Measurements from ENCODE around the gene MAST4.
"Not testable (repeated sequence)": the region's sequence is repeated elsewhere in the genome, so short reads cannot be mapped to it uniquely, and the experiment has no call there.

MAST4 gene

DNA sequence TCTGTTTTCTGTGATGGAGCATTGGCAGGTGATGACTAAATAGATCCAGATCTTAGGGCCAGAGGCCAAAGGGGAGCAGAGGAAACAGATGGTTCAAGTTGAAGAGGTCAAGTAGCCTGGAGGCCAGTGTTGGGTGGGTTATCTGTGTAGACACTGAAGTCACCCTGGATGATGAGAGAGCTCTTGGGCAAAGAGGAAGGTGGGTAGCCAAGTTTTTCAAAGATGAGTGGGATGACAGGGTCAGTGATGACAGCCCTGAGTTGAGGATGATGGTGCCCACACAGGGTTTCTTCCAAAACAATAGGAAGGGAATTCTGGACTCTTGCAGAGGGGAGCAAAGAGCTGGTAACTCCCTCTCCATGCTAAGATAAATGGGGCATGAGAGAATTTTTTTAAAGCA lies 523.8 kb downstream of the MAST4 start:
- Histone ChIP-seq H3K4me1 (ENCODE audit: control insufficient read depth, insufficient read depth, low read length, poor library complexity, severe bottlenecking) (no peaks in the 10 kb centered on the region), H3K9me3 (ENCODE audit: control insufficient read depth, low read length) (no peaks in the 10 kb centered on the region), H3K4me3 (ENCODE audit: insufficient read depth, low read depth, low read length, poor library complexity, severe bottlenecking) (no peak overlapping the region), H3K27me3 (replicated peaks; ENCODE audit: control insufficient read depth, insufficient read depth, low read length, poor library complexity, severe bottlenecking) (no peaks in the 10 kb centered on the region), H3K36me3 (ENCODE audit: control insufficient read depth, insufficient read depth, low read length) (peaks cover 12% of the 10 kb centered on the region), H3K27ac (ENCODE audit: insufficient read depth, low read length, poor library complexity, severe bottlenecking) (no peak overlapping the region)
- no peak for DNase-seq

DNA sequence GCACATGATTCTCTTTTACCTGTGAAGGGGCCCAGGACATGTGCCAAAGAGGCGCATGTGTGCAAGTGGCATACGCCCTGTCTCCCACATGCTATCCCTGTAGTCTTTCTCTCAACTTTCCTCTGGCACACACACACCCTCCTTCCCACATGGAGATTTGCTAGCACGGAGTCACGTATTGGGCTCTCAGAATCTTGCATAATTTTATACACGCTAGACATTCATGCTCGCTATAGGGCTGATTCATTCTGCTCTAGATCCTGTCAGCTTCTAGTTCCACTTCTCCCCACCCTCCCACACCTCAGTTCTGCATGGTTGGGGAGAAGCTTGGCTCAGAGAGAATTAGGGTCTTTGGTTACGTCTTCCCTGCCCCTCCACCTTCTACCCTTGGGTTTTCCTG lies 527.6 kb downstream of the MAST4 start:
- Histone ChIP-seq H3K4me1 (ENCODE audit: control insufficient read depth, insufficient read depth, low read length, poor library complexity, severe bottlenecking) (no peaks in the 10 kb centered on the region), H3K4me3 (ENCODE audit: insufficient read depth, low read depth, low read length, poor library complexity, severe bottlenecking) (no peak overlapping the region), H3K27me3 (replicated peaks; ENCODE audit: control insufficient read depth, insufficient read depth, low read length, poor library complexity, severe bottlenecking) (no peaks in the 10 kb centered on the region), H3K27ac (ENCODE audit: insufficient read depth, low read length, poor library complexity, severe bottlenecking) (no peak overlapping the region), H3K36me3 (ENCODE audit: control insufficient read depth, insufficient read depth, low read length) (peaks cover 7% of the 10 kb centered on the region), H3K9me3 (ENCODE audit: control insufficient read depth, low read length) (no peaks in the 10 kb centered on the region)
- no peak for DNase-seq

DNA sequence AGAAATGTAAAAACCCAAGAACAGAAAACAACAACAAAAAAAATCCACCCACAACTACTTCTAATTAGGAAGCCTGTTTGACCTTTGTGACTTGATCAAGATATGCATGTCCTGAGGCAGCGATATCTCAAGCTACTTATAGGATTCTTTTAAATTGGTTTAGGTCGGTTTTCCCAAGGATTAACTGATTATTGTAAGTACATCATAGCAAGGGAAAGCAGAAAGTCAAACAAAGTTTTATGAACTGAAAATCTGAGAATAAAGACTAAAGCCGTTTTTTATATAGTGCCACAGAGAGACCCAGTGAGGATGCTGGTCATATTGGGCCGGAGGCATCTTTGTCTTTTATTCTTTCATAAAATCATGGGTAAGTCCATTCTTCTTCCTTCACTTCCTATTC lies 528.4 kb downstream of the MAST4 start:
- H3K4me3 ChIP-seq (ENCODE audit: insufficient read depth, low read depth, low read length, poor library complexity, severe bottlenecking), result no peak overlapping the region
- H3K27me3 ChIP-seq (replicated peaks; ENCODE audit: control insufficient read depth, insufficient read depth, low read length, poor library complexity, severe bottlenecking), result no peaks in the 10 kb centered on the region
- H3K27ac ChIP-seq (ENCODE audit: insufficient read depth, low read length, poor library complexity, severe bottlenecking), result no peak overlapping the region
- no peaks in the 10 kb centered on the region for H3K4me1 ChIP-seq (ENCODE audit: control insufficient read depth, insufficient read depth, low read length, poor library complexity, severe bottlenecking)
- no peaks in the 10 kb centered on the region for H3K9me3 ChIP-seq (ENCODE audit: control insufficient read depth, low read length)
- H3K36me3 ChIP-seq (ENCODE audit: control insufficient read depth, insufficient read depth, low read length), result peaks cover 7% of the 10 kb centered on the region
- DNase-seq, result no peak

DNA sequence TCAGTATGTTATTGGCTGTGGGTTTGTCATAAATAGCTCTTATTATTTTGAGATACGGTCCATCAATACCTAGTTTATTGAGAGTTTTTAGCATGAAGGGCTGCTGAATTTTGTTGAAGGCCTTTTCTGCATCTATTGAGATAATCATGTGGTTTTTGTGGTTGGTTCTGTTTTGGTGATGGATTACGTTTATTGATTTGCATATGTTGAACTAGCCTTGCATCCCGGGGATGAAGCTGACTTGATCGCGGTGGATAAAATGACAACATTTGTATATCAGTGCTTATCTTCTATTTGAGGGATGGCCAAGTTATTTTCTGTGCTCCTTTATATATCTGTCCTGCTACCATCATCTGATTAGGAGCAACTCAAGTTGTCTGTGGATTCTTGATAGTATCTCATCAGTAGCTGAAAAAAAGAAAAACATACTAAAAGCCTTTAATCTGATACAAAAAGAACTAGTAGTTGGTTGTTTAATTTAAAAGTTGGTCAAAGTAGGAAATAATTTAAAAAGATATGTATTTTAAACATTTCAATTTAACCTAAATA lies 531.2 kb downstream of the MAST4 start:
- H3K27ac ChIP-seq (ENCODE audit: insufficient read depth, low read length, poor library complexity, severe bottlenecking); H3K4me3 ChIP-seq (ENCODE audit: insufficient read depth, low read depth, low read length, poor library complexity, severe bottlenecking); H3K4me1 ChIP-seq (ENCODE audit: control insufficient read depth, insufficient read depth, low read length, poor library complexity, severe bottlenecking); H3K9me3 ChIP-seq (ENCODE audit: control insufficient read depth, low read length); DNase-seq; H3K27me3 ChIP-seq (replicated peaks; ENCODE audit: control insufficient read depth, insufficient read depth, low read length, poor library complexity, severe bottlenecking); H3K36me3 ChIP-seq (ENCODE audit: control insufficient read depth, insufficient read depth, low read length): not testable (repeated sequence)

DNA sequence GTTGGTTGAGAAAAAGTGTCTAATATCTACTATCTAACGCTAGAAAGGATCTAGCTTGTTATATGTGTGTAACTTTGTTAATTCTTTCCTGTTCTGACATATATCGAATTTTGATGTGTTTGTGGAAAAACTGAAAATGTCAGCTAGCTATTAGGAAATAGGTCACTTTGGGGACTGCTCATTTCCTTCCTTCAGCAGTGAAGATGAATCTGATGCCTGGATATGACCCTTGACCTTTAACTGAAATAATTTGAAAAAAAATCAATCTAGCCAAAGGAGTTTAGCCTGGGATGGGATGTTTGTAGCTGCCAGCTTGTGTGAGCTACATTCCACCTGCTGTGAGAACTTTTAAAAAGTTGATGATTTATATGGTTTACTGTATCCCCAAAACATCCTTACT lies 533.6 kb downstream of the MAST4 start:
- H3K27ac ChIP-seq (ENCODE audit: insufficient read depth, low read length, poor library complexity, severe bottlenecking), result no peak overlapping the region
- H3K9me3 ChIP-seq (ENCODE audit: control insufficient read depth, low read length), result no peaks in the 10 kb centered on the region
- H3K36me3 ChIP-seq (ENCODE audit: control insufficient read depth, insufficient read depth, low read length), result peaks cover 11% of the 10 kb centered on the region
- H3K4me1 ChIP-seq (ENCODE audit: control insufficient read depth, insufficient read depth, low read length, poor library complexity, severe bottlenecking), result no peaks in the 10 kb centered on the region
- DNase-seq, result no peak
- no peaks in the 10 kb centered on the region for H3K27me3 ChIP-seq (replicated peaks; ENCODE audit: control insufficient read depth, insufficient read depth, low read length, poor library complexity, severe bottlenecking)
- H3K4me3 ChIP-seq (ENCODE audit: insufficient read depth, low read depth, low read length, poor library complexity, severe bottlenecking), result no peak overlapping the region

DNA sequence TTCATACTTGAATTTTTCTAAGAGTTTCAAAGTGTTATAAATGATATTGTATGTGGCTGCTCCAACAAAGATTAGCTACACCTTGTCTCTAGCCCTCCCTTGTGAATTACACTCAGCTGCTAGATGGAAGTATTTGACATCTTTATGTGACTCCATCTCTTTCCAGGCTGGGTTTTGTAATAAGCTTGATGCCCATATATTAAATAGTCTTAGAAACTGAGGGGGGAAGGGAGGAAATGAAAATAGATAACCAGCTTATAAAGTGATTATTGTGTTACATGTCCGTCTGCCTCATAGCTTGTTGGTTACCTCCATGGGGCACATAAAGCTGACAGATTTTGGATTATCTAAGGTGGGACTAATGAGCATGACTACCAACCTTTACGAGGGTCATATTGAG lies 537.0 kb downstream of the MAST4 start:
- H3K27me3 ChIP-seq (replicated peaks; ENCODE audit: control insufficient read depth, insufficient read depth, low read length, poor library complexity, severe bottlenecking), result no peaks in the 10 kb centered on the region
- H3K27ac ChIP-seq (ENCODE audit: insufficient read depth, low read length, poor library complexity, severe bottlenecking), result no peak overlapping the region
- peaks cover 24% of the 10 kb centered on the region for H3K36me3 ChIP-seq (ENCODE audit: control insufficient read depth, insufficient read depth, low read length)
- H3K9me3 ChIP-seq (ENCODE audit: control insufficient read depth, low read length), result no peaks in the 10 kb centered on the region
- DNase-seq, result no peak
- H3K4me3 ChIP-seq (ENCODE audit: insufficient read depth, low read depth, low read length, poor library complexity, severe bottlenecking), result no peak overlapping the region
- H3K4me1 ChIP-seq (ENCODE audit: control insufficient read depth, insufficient read depth, low read length, poor library complexity, severe bottlenecking), result no peaks in the 10 kb centered on the region

DNA sequence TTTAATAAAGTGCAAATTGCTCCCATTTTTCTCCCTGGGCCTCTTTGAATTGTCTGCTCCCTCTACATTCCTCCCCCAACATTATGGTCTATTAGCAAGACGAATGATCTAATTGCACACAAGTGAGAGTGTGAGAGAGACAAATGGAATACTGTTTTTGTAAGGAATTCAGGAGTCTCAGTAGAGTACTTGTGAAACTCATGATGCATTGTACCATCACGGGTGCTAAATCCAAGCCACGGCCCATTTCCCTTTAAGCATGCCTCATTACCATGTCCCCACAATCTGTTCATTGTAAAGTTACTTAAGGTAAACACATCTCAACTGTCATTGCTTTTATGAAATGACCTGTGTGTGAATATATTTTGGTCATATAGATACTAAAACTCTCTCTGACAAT lies 537.6 kb downstream of the MAST4 start:
- H3K27me3 ChIP-seq (replicated peaks; ENCODE audit: control insufficient read depth, insufficient read depth, low read length, poor library complexity, severe bottlenecking), result no peaks in the 10 kb centered on the region
- no peak for DNase-seq
- no peak overlapping the region for H3K4me3 ChIP-seq (ENCODE audit: insufficient read depth, low read depth, low read length, poor library complexity, severe bottlenecking)
- peaks cover 24% of the 10 kb centered on the region for H3K36me3 ChIP-seq (ENCODE audit: control insufficient read depth, insufficient read depth, low read length)
- H3K27ac ChIP-seq (ENCODE audit: insufficient read depth, low read length, poor library complexity, severe bottlenecking), result no peak overlapping the region
- no peaks in the 10 kb centered on the region for H3K9me3 ChIP-seq (ENCODE audit: control insufficient read depth, low read length)
- H3K4me1 ChIP-seq (ENCODE audit: control insufficient read depth, insufficient read depth, low read length, poor library complexity, severe bottlenecking), result no peaks in the 10 kb centered on the region

DNA sequence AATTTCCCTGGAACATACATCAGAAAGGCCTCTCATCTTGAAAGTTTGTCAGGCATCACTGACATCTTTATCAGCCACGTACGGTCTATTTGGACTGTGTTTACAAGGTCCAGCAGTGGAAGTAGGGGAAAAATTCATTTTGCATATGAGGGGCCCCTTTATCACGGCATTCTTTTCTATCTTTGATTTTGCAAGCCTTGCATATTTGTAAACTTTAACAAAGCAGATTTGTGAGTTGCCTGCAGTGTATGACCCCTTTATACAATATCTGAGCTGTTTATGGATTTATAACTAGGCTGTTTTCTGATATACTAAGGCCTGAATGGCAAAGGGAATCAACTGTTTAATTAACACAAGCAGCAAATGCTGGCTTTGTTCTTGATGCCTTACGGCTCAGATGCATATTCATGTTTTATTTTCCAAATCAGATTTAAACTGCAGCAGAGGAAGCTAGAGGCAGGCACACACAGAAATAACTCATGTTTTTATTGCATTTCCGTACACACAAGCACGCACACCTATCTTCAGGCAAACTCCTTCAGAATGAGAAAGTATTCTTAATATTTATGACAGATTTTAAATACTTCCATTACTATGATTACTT lies 539.3 kb downstream of the MAST4 start:
- no peak for DNase-seq
- H3K36me3 ChIP-seq (ENCODE audit: control insufficient read depth, insufficient read depth, low read length), result peaks cover 29% of the 10 kb centered on the region
- H3K9me3 ChIP-seq (ENCODE audit: control insufficient read depth, low read length), result no peaks in the 10 kb centered on the region
- no peak overlapping the region for H3K4me3 ChIP-seq (ENCODE audit: insufficient read depth, low read depth, low read length, poor library complexity, severe bottlenecking)
- no peak overlapping the region for H3K27ac ChIP-seq (ENCODE audit: insufficient read depth, low read length, poor library complexity, severe bottlenecking)
- no peaks in the 10 kb centered on the region for H3K4me1 ChIP-seq (ENCODE audit: control insufficient read depth, insufficient read depth, low read length, poor library complexity, severe bottlenecking)
- H3K27me3 ChIP-seq (replicated peaks; ENCODE audit: control insufficient read depth, insufficient read depth, low read length, poor library complexity, severe bottlenecking), result no peaks in the 10 kb centered on the region

DNA sequence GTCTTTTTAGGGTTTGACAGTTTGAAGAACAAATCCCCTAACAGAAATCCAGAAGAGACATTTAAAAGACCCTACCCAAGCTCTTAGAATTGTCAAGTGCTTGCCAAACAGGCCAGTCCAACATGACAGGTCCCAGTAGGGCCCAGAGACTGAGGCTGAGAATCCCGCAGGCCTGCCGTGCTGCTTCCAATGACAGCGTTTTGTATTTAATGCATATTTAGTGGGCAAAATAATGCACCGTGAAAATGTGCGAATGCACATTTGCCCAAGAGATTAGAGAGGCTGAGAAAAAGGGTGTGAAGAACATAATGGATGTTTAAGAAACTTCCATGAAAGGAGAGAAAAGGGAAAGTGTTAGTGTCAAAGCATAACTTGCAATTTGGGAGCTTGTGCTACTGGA lies 542.8 kb downstream of the MAST4 start:
- peaks cover 41% of the 10 kb centered on the region for H3K36me3 ChIP-seq (ENCODE audit: control insufficient read depth, insufficient read depth, low read length)
- no peaks in the 10 kb centered on the region for H3K9me3 ChIP-seq (ENCODE audit: control insufficient read depth, low read length)
- no peak overlapping the region for H3K27ac ChIP-seq (ENCODE audit: insufficient read depth, low read length, poor library complexity, severe bottlenecking)
- H3K4me3 ChIP-seq (ENCODE audit: insufficient read depth, low read depth, low read length, poor library complexity, severe bottlenecking), result no peak overlapping the region
- no peaks in the 10 kb centered on the region for H3K27me3 ChIP-seq (replicated peaks; ENCODE audit: control insufficient read depth, insufficient read depth, low read length, poor library complexity, severe bottlenecking)
- DNase-seq, result no peak
- H3K4me1 ChIP-seq (ENCODE audit: control insufficient read depth, insufficient read depth, low read length, poor library complexity, severe bottlenecking), result no peaks in the 10 kb centered on the region

DNA sequence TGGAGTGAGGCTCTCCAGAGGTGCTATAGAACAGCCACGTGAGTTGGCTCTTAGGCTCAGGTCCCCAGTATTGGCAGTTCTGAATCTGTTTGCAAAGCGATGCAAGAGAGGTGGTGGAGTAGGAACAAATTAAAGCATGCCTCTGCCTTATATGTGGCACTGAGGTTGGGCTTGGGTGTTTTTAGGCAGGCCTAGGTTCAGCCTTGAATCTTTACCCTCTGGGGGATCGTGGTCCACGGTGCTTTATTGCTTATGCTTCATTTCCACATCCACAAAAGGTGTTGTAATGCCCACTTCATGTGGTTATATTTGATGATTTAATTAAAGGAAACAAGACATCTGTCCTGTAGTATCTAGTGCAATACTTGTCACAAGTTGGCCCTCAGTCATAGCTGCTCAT lies 544.2 kb downstream of the MAST4 start:
- no peaks in the 10 kb centered on the region for H3K4me1 ChIP-seq (ENCODE audit: control insufficient read depth, insufficient read depth, low read length, poor library complexity, severe bottlenecking)
- no peak overlapping the region for H3K4me3 ChIP-seq (ENCODE audit: insufficient read depth, low read depth, low read length, poor library complexity, severe bottlenecking)
- H3K9me3 ChIP-seq (ENCODE audit: control insufficient read depth, low read length), result no peaks in the 10 kb centered on the region
- peaks cover 47% of the 10 kb centered on the region for H3K36me3 ChIP-seq (ENCODE audit: control insufficient read depth, insufficient read depth, low read length)
- no peaks in the 10 kb centered on the region for H3K27me3 ChIP-seq (replicated peaks; ENCODE audit: control insufficient read depth, insufficient read depth, low read length, poor library complexity, severe bottlenecking)
- no peak for DNase-seq
- H3K27ac ChIP-seq (ENCODE audit: insufficient read depth, low read length, poor library complexity, severe bottlenecking), result no peak overlapping the region
